ENCODE measurements around the gene ABCG8. TPM values are rescaled to one million over a fixed set of nuclear protein-coding genes. Genes with fewer than 3 reads are reported as not detected.

ABCG8 gene
- total and polyA plus RNA-seq, 9 of the 15 experiments (the other 6 are each of a cell fraction or from before 2014, with no cell fraction given): not detected

- Histone ChIP-seq H2AFZ (ENCODE audit: low read depth, low read length) (no peak overlapping the region), H3K4me2 (ENCODE audit: insufficient read depth, low read length) (no peak overlapping the region), H3K9me1 (ENCODE audit: control insufficient read depth, insufficient read depth, low read length) (no peaks in the 10 kb centered on the region), H4K20me1 (replicated peaks; ENCODE audit: control insufficient read depth, insufficient read depth, low read length) (no peaks in the 10 kb centered on the region), H3K9ac (ENCODE audit: insufficient read depth in 1 of 2, low read depth in 2 of 2, low read length in 2 of 2) (no peak overlapping the region), H3K79me2 (ENCODE audit: control insufficient read depth, insufficient read depth, low read length) (no peaks in the 10 kb centered on the region), H3K9me3 (replicated peaks; ENCODE audit: control insufficient read depth, insufficient read depth, low read depth, low read length) (no peaks in the 10 kb centered on the region), H3K4me1 (replicated peaks in 1 of 2; ENCODE audit: control insufficient read depth in 2 of 2, insufficient read depth in 2 of 2, low read length in 2 of 2) (no peaks in the 10 kb centered on the region; a peak in 2 of 5 replicates), H3K27me3 (ENCODE audit: control insufficient read depth in 2 of 2, insufficient read depth in 2 of 2, low read length in 2 of 2) (no peaks in the 10 kb centered on the region), H3K4me3 (no peak overlapping the region), H3K27ac (ENCODE audit: extremely low read depth, low read depth, low read length) (no peak overlapping the region), H3K36me3 (ENCODE audit: control insufficient read depth, insufficient read depth, low read length) (peaks cover 98% of the 10 kb centered on the region)
- no TSS peak for BruUV-seq (replicated peaks)
- no peak for DNase-seq (ENCODE audit: extremely low read depth in 1 of 4, low spot score in 3 of 4)
- TF ChIP-seq E2F1 (CRISPR knock-in tag; IDR thresholded peaks at IDR 0.05) (no peak), ZKSCAN1 (IDR thresholded peaks at IDR 0.05; ENCODE audit: low read depth, low read length) (no peak), NFIC (IDR thresholded peaks at IDR 0.05) (no peak), COPS2 (conservative IDR thresholded peaks at IDR 0.05) (no peak), CHD2 (IDR thresholded peaks at IDR 0.05; ENCODE audit: low read depth, low read length) (no peak)
- intact Hi-C loops (cut with micrococcal nuclease) (no loop called here), in situ Hi-C loops (cut with MboI) (no loop called here)
- ChIA-PET POLR2A (no interaction called here), CTCF (ENCODE audit: low intra/inter-chr PET ratio) (no interaction called here)
- 96% methylated on average over 1 of the region's 1 CpG for WGBS (ENCODE audit: insufficient coverage, low coverage, missing lambda C conversion rate)
- FAIRE-seq: no peak
- ATAC-seq: no peak
Measured at GRCh38 chr2:43896906-43897305, 58.1 kb downstream of the ABCG8 start.

- no peak for FAIRE-seq
- no TSS peak for BruUV-seq (replicated peaks)
- H3K36me3 ChIP-seq (ENCODE audit: control insufficient read depth, insufficient read depth, low read length): peaks cover 97% of the 10 kb centered on the region
Measured at GRCh38 chr2:43897492-43897891, 58.7 kb downstream of the ABCG8 start.

More at GRCh38 chr2:43897492-43897891, 58.7 kb downstream of the ABCG8 start:
- intact Hi-C loops (cut with micrococcal nuclease): no loop called here
- Histone ChIP-seq H3K27me3 (ENCODE audit: control insufficient read depth in 2 of 2, insufficient read depth in 2 of 2, low read length in 2 of 2) (no peaks in the 10 kb centered on the region), H3K4me3 (no peak overlapping the region), H3K9me1 (ENCODE audit: control insufficient read depth, insufficient read depth, low read length) (no peaks in the 10 kb centered on the region), H4K20me1 (replicated peaks; ENCODE audit: control insufficient read depth, insufficient read depth, low read length) (no peaks in the 10 kb centered on the region), H3K79me2 (ENCODE audit: control insufficient read depth, insufficient read depth, low read length) (no peaks in the 10 kb centered on the region), H3K4me1 (replicated peaks in 1 of 2; ENCODE audit: control insufficient read depth in 2 of 2, insufficient read depth in 2 of 2, low read length in 2 of 2) (no peaks in the 10 kb centered on the region; a peak in 2 of 5 replicates), H3K9me3 (replicated peaks; ENCODE audit: control insufficient read depth, insufficient read depth, low read depth, low read length) (no peaks in the 10 kb centered on the region), H3K9ac (ENCODE audit: insufficient read depth in 1 of 2, low read depth in 2 of 2, low read length in 2 of 2) (no peak overlapping the region), H2AFZ (ENCODE audit: low read depth, low read length) (no peak overlapping the region), H3K27ac (ENCODE audit: extremely low read depth, low read depth, low read length) (no peak overlapping the region), H3K4me2 (ENCODE audit: insufficient read depth, low read length) (no peak overlapping the region)
- TF ChIP-seq ZC3H8 (IDR thresholded peaks at IDR 0.05) (no peak), MLX (CRISPR knock-in tag; conservative IDR thresholded peaks at IDR 0.05) (no peak)
- in situ Hi-C loops (cut with MboI): no loop called here
- POLR2A ChIA-PET: no interaction called here
- DNase-seq (ENCODE audit: extremely low read depth in 1 of 4, low spot score in 3 of 4) (no peak), ATAC-seq (no peak)
- CTCF ChIA-PET (ENCODE audit: low intra/inter-chr PET ratio): no interaction called here
- 92% methylated on average over 6 of the region's 6 CpGs for WGBS (ENCODE audit: insufficient coverage, low coverage, missing lambda C conversion rate)

Data from K562 (cell line).